Measurements from ENCODE around the gene LRIG1. TPM values are rescaled to one million over a fixed set of nuclear protein-coding genes. Genes with fewer than 3 reads are reported as not detected.

The LRIG1 gene
- total and polyA plus RNA-seq, 9 of the 15 experiments (the other 6 are each of a cell fraction or from before 2014, with no cell fraction given) = 0.05 to 0.38 (median 0.13) TPM; not detected in 3

DNA sequence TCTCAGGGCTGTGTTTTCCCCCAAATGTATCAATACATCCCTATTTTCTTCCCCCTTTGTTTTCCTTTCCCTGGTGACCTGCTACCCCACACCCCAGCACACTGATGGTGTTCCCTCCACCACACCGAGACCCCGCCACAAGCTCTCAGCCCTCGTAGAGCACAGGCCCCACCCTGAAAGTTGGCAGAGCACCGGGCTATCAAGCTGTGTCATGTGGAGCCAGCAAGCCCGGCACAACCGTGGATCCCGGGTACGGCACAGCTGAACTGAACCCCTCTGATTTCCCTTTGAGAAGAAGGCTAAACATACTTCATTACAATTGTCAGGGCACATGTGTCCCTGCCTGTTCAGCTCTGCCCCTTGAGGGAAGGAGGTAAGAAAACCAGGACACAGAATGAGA is 69.9 kb downstream of the LRIG1 start:
- in situ Hi-C loops (cut with MboI) (no loop called here), intact Hi-C loops (cut with micrococcal nuclease) (no loop called here)
- DNase-seq (ENCODE audit: extremely low read depth in 1 of 4, low spot score in 3 of 4) (no peak), FAIRE-seq (no peak), ATAC-seq (no peak)
- H4K20me1 ChIP-seq (replicated peaks; ENCODE audit: control insufficient read depth, insufficient read depth, low read length) = no peaks in the 10 kb centered on the region
- H3K9ac ChIP-seq (ENCODE audit: insufficient read depth in 1 of 2, low read depth in 2 of 2, low read length in 2 of 2) = no peak overlapping the region
- peaks cover 6 to 44% of the 10 kb centered on the region in 2 experiments; a peak in 3 of 5 replicates for H3K27me3 ChIP-seq (ENCODE audit: control insufficient read depth in 2 of 2, insufficient read depth in 2 of 2, low read length in 2 of 2)
- H3K36me3 ChIP-seq (ENCODE audit: control insufficient read depth, insufficient read depth, low read length) = no peaks in the 10 kb centered on the region
- H3K4me1 ChIP-seq (replicated peaks in 1 of 2; ENCODE audit: control insufficient read depth in 2 of 2, insufficient read depth in 2 of 2, low read length in 2 of 2) = no peaks in the 10 kb centered on the region
- H2AFZ ChIP-seq (ENCODE audit: low read depth, low read length) = no peak overlapping the region
- H3K9me1 ChIP-seq (ENCODE audit: control insufficient read depth, insufficient read depth, low read length) = no peaks in the 10 kb centered on the region
- no peaks in the 10 kb centered on the region for H3K9me3 ChIP-seq (replicated peaks; ENCODE audit: control insufficient read depth, insufficient read depth, low read depth, low read length)
- no peak overlapping the region for H3K4me2 ChIP-seq (ENCODE audit: insufficient read depth, low read length)
- H3K4me3 ChIP-seq = no peak overlapping the region
- ChIA-PET POLR2A (no interaction called here), CTCF (ENCODE audit: low intra/inter-chr PET ratio) (interaction anchor here (0.5 kb wide), 1 partner anchor 154 kb away, joined by 7 read pairs; no protein-coding TSS in a partner anchor)
- BruUV-seq (replicated peaks) = no TSS peak
- TF ChIP-seq CBFA2T3 (IDR thresholded peaks at IDR 0.05) = no peak
- TF ChIP-seq ETS2 (tag; IDR thresholded peaks at IDR 0.05; ENCODE audit: borderline replicate concordance, poor library complexity, severe bottlenecking) = no peak
- TF ChIP-seq FIP1L1 (IDR thresholded peaks at IDR 0.05; ENCODE audit: low read depth, low read length, poor library complexity, severe bottlenecking) = no peak
- no peak for TF ChIP-seq RBBP5 (IDR thresholded peaks at IDR 0.05; ENCODE audit: borderline replicate concordance, insufficient read depth, low read length, poor library complexity, severe bottlenecking)
- TF ChIP-seq NELFE (IDR thresholded peaks at IDR 0.05; ENCODE audit: insufficient read depth, insufficient read length) = no peak
- TF ChIP-seq TAL1 (IDR thresholded peaks at IDR 0.05) = no peak
- TF ChIP-seq EP400 (IDR thresholded peaks at IDR 0.05) = no peak
- TF ChIP-seq RBM22 (IDR thresholded peaks at IDR 0.05; ENCODE audit: low read depth, low read length, poor library complexity, severe bottlenecking) = no peak
- TF ChIP-seq, protein P1, sequence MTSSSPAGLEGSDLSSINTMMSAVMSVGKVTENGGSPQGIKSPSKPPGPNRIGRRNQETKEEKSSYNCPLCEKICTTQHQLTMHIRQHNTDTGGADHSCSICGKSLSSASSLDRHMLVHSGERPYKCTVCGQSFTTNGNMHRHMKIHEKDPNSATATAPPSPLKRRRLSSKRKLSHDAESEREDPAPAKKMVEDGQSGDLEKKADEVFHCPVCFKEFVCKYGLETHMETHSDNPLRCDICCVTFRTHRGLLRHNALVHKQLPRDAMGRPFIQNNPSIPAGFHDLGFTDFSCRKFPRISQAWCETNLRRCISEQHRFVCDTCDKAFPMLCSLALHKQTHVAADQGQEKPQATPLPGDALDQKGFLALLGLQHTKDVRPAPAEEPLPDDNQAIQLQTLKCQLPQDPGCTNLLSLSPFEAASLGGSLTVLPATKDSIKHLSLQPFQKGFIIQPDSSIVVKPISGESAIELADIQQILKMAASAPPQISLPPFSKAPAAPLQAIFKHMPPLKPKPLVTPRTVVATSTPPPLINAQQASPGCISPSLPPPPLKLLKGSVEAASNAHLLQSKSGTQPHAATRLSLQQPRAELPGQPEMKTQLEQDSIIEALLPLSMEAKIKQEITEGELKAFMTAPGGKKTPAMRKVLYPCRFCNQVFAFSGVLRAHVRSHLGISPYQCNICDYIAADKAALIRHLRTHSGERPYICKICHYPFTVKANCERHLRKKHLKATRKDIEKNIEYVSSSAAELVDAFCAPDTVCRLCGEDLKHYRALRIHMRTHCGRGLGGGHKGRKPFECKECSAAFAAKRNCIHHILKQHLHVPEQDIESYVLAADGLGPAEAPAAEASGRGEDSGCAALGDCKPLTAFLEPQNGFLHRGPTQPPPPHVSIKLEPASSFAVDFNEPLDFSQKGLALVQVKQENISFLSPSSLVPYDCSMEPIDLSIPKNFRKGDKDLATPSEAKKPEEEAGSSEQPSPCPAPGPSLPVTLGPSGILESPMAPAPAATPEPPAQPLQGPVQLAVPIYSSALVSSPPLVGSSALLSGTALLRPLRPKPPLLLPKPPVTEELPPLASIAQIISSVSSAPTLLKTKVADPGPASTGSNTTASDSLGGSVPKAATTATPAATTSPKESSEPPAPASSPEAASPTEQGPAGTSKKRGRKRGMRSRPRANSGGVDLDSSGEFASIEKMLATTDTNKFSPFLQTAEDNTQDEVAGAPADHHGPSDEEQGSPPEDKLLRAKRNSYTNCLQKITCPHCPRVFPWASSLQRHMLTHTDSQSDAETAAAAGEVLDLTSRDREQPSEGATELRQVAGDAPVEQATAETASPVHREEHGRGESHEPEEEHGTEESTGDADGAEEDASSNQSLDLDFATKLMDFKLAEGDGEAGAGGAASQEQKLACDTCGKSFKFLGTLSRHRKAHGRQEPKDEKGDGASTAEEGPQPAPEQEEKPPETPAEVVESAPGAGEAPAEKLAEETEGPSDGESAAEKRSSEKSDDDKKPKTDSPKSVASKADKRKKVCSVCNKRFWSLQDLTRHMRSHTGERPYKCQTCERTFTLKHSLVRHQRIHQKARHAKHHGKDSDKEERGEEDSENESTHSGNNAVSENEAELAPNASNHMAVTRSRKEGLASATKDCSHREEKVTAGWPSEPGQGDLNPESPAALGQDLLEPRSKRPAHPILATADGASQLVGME (CRISPR knock-in tag; IDR thresholded peaks at IDR 0.05) = no peak
- TF ChIP-seq HDAC2 (IDR thresholded peaks at IDR 0.05) = no peak
- no peak for TF ChIP-seq IFI16 (CRISPR knock-in tag; IDR thresholded peaks at IDR 0.05)
- no peak for TF ChIP-seq HDAC1 (IDR thresholded peaks at IDR 0.05)
- no peak for TF ChIP-seq MED1 (CRISPR knock-in tag; IDR thresholded peaks at IDR 0.05; ENCODE audit: borderline replicate concordance)
- no peak for TF ChIP-seq ZNF384 (IDR thresholded peaks at IDR 0.05; ENCODE audit: low read depth, low read length)
- TF ChIP-seq POLR2G (IDR thresholded peaks at IDR 0.05; ENCODE audit: low read depth, low read length) = no peak
- WGBS (ENCODE audit: insufficient coverage, low coverage, missing lambda C conversion rate) = 0% methylated on average over 6 of the region's 8 CpGs
- H3K79me2 ChIP-seq (ENCODE audit: control insufficient read depth, insufficient read depth, low read length) = no peaks in the 10 kb centered on the region
- no peak overlapping the region for H3K27ac ChIP-seq (ENCODE audit: extremely low read depth, low read depth, low read length)
